HG02840 (cell line): Measurements from ENCODE around the gene SLC22A12.
"Not testable (repeated sequence)": the region's sequence is repeated elsewhere in the genome, so short reads cannot be mapped to it uniquely, and the experiment has no call there.

Experiments used
- ATAC-seq: cut with Tn5 transposase; IDR thresholded peaks from one replicate; pipeline ENCODE4 v1.9.1; 2021; ENCODE audit warnings: mild to moderate bottlenecking, moderate library complexity, moderate number of reproducible peaks; ENCODE audit not compliant: unreplicated experiment, low FRiP score

The SLC22A12 gene

DNA sequence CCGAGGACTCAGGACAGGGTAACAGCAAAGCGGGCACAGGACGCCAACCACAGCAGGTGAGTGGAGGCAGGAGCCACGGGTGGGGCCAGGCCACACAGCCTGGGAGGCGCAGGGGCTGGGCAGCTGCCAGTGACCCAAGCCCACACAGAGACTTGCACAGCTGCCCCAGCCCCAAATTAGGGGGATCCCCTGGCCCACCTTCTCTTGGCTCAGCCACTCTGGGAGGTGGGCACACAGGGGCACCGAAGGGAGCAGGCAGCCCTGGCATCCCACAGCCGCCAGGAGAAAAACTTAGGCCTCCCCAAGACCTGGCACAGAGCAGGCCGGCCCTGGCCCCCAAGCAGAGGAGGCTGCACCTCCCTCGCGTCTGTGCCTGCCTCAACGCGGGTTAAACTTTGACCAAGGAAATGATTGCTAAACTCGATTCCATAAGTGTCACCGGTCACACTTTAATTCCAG lies at the start of gene SLC22A12:
TSS of gene SLC22A12 (plus strand) at position 458 of the 459 bp plus-strand sequence. CDS start 337 bp downstream, outside the sequence.
- no peak for ATAC-seq

DNA sequence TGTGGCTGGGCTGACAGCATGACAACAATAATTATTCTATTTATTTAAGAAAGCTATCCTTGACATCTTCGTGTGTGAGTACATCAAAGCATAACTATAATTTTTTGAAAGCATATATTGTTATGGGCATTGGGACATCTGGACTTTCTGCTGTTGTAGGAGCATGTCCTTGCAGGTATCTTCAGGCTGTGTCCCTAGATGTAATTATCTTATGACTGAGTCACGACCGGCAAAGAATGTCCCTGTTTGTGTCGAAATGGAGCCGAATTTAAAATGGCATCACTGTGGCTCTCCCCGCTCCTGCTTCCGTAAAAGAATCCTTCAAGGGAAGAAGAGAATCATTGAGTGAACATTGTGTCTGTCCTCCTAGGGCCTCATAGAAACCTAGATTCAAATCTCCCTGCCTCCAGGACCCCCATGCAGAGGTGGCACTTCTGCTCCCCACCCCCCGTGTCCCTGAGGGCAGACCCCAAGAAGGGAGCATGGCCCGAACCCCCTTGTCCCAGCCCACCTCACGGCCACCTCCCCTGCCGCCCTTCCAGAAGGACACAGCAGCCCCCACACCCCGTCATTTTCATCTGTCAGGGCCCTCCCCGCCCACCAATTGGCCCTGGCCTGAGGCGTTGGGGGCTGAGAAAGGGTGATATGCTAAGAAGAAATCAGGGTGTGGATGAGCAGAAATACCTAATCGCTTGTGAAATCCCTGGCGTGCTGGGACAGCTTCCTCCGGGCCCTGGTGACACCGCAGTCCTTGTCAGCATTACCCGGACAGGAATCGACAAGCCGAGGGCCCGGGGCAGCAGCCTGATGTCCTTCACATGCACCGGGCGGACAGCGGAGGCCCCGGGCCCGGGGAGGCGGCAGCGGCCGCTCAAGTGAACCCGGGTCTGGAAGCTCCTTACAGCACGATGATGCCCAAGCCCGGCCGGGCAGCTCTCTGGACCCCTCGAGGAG lies 48.6 kb upstream of the SLC22A12 start:
- no peak for ATAC-seq

DNA sequence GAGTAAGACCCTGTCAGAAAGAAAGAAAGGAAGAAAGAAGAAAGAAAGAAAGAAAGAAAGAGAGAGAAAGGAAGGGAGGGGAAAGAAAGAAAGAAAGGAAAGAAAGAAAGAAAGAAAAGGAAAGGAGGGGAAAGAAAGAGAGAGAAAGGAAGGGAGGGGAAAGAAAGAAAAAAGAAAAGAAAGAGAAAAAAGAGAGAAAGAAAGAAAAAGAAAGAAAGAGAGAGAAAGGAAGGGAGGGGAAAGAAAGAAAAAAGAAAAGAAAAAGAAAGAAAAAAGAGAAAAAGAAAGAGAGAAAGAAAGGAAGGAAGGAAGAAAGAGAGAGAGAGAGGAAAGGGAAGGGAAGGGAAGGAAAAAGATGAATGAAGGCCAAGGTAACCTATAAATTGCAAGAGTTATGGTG lies 47.2 kb upstream of the SLC22A12 start:
- no peak for ATAC-seq

- no peak for ATAC-seq
Observed at GRCh38 chr11:64544616-64545296, 46.3 kb upstream of the SLC22A12 start.

DNA sequence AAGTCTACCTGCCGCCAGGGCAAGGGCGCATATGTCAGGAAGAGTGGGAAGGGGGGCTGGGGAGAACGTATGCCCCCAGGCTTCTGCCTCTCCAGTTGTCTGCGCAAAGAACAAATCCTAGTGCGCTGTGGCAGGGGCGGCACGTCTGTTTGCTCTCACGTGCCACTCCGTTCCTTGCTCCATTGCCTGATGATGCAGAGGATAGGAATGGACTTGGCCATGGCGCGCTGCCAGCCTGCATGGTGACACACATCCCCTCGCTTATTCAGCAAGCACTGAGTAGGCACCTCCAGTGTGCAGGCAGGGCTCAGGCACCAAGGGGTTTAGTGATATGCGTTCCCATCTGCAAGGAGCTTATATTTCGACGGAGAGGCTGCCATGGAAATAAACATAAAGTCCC lies 45.4 kb upstream of the SLC22A12 start:
- ATAC-seq: no peak

DNA sequence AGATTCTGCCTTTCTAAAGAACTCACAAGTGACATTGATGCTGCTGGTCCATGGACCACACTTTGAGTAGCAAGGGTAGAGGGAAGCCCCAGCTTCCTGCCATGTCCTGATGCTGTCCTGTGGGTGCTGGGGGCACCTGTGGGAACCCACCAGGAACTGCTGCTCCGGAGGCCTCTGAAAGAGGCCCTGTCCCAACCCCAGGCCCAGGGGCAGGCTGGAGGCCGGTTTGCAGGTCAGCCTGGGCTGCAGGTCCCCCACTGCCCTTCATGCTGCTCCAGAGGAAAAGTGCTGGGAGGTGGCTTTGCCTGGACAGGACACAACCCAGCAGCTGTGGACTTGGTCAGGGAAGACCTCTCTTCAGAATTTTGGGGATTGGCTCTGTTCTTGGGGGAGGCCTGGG lies 44.8 kb upstream of the SLC22A12 start:
- ATAC-seq: no peak

DNA sequence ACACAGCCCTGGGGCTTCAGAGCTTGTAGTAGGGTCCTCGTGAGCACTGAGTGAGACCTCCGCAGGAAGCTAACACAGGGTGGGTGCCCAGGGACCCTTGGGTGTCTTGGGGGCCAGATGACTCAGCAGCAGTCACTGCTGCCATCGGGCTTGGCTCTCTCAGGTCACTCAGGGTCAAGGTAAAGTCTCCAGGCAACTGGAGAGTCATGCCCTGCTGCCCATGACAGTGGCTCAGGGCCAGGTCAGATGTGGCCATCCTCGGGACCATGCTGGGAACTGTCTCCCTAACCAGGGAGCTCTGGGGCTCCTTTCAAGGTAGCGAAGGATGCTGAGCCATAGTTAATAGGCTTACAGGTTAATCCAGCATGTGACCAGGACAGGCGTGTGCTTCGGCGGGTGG lies 44.4 kb upstream of the SLC22A12 start:
- no peak for ATAC-seq

DNA sequence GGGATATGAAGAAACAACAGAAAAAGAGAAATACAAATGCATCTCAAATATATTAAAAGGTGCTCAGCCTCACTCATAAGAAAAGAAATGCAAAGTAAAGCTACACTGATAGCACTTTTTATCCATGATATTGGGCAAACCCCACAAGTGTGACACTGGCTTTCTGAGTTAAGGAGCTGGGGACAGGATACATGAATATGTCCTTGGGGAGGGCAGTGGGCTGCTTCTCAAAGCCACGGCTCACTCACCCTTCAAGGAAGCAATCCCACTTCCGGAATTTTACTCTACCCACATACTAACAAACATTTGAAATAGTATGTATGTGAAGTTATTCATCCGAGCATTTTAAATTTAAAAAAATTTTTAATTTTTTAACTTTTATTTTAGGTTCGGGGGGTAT lies 41.1 kb upstream of the SLC22A12 start:
- no peak for ATAC-seq

GRCh38 chr11:64553554-64554201 lies 37.3 kb upstream of the SLC22A12 start:
- no peak for ATAC-seq

- no peak for ATAC-seq
Observed at GRCh38 chr11:64556044-64556720, 34.8 kb upstream of the SLC22A12 start.

- no peak for ATAC-seq
Observed at GRCh38 chr11:64556721-64557250, 34.2 kb upstream of the SLC22A12 start.

GRCh38 chr11:64558065-64558745 lies 32.8 kb upstream of the SLC22A12 start:
- no peak for ATAC-seq

DNA sequence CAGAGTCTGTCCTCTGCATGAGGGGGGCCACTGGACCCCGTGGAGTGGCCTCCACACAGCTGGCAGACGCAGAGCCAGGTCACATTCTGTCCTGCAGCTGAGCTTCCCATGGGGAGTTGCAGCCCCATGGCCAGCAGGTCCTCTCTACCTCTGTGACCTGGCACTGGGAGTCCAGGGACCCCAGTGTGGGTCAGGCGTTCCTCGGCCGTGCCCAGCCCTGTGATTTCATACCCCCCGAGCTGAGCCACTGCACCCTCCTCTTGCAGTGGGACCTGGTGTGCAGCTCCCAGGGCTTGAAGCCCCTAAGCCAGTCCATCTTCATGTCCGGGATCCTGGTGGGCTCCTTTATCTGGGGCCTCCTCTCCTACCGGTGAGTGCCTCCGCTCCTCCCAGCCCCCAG lies 32.2 kb upstream of the SLC22A12 start:
- no peak for ATAC-seq

- no peak for ATAC-seq
Observed at GRCh38 chr11:64559351-64560138, 31.5 kb upstream of the SLC22A12 start.

DNA sequence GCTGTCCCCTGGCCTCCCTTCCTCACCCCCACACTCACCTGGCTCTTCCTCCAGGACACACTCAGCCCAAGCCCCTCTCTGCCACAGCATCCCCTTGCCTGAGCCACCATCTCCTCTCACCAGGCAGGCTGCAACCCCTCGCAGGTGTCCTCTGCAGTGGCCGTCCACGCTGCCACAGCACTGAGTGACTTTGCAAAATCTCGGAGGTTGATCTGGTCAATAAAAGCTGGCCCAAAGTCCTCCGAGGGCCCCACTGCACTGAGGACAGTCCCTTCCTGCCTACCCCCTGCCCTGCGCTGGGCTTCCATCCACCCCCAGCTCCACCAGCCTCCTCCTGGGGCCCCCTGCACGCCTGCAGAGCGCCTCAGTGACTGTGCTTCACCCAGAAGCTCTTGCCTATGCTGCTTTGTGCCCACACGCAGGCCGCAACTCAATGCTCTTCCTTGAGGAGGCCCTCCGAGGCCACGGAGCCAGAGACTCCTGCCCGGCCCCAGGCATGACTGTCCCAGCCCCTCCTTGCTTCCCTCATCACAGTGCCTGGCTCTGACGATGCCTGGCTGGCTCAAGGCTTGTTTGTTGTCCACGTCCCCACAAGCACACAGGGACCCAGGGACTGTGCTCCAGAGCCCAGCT lies 30.8 kb upstream of the SLC22A12 start:
- no peak for ATAC-seq

GRCh38 chr11:64560941-64561340 lies 30.1 kb upstream of the SLC22A12 start:
- no peak for ATAC-seq

DNA sequence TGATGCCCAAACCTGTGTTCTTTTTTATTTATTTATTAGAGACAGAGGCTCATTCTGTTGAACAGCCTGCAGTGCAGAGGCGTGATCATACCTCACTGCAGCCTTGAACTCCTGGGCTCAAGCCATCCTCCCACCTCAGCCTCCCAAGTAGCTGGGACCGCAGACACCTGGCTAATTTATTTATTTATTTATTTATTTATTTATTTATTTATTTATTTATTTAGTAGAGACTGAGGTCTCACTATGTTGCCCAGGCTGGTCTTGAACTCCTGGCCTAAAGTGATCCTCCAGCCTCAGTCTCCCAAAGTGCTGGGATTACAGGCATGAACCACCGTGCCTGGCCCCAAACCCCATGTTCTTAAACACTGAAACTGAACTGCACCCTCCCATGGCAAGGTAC lies 29.6 kb upstream of the SLC22A12 start:
- not testable (repeated sequence) for ATAC-seq

- no peak for ATAC-seq
Observed at GRCh38 chr11:64561984-64562722, 28.9 kb upstream of the SLC22A12 start.
